Frontal cortex (tissue), 4 donors: ENCODE measurements around the gene ARHGAP4. TPM values are rescaled to one million over a fixed set of nuclear protein-coding genes. Genes with fewer than 3 reads are reported as not detected.
A peak's percentile ranks its signal among the peaks of the same experiment; 100 is the strongest.

Source experiments
- DNase-seq, 2 donors: peaks; one replicate each; pipeline ENCODE4 v3.0.0; 2012; ENCODE audit warnings: low spot score in 2 of 2
- FAIRE-seq: peaks from 2 replicates; lab custom pipeline; 2012; peaks lifted over from hg19 to GRCh38; lab: Jason Lieb, UNC
- total RNA-seq: library from RNA; depleted of rRNA; stranded (reverse); fragments of >200 nt; gene quantifications from one replicate; pipeline ENCODE4 v1.2.3, GENCODE V29; 2014
- donor health status: control.
- donor health status: control.
- donor health status: control.

ARHGAP4 gene
- total RNA-seq, 1 donor from 2014 or later, result 5.7 TPM

DNA sequence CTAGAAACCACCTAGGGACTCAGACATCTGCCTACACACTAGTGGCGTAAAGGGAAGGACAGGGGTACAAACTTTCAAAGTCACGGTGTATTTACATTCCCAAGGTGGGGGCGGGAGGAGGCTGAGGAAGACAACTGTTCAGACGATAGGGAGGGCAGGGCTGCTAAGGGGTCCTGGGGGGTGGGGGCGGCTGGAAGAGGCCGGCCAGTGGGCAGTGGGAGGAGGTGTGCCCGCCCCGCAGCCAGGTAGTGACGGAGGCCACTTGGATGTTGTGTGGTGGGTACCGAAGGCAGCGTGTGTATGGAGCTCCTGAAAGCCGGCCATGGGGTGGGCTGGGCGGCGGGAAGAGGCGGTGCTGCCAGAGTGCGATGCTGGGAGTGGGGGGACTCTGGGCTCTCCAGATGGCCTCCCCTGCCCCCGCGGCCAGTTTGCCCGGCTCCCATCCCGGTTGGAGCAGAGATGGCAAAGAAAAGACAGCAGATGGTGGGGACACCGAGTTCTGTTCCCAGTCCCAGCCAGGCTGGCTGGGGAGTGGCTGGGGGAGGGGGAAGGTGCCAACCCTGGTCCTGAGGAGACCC lies 64.2 kb downstream of the ARHGAP4 start:
- DNase-seq, result peak in 1 of 2 donors; percentile 7
- no peak for FAIRE-seq

GRCh38 chrX:153861151-153861550 lies 64.9 kb downstream of the ARHGAP4 start:
- FAIRE-seq, result no peak
- DNase-seq, result no peak

Other genes starting within 250 kb of the ARHGAP4 start
- gene SLC6A8, start 238.3 kb downstream of the ARHGAP4 start, total RNA-seq, result 12.2 TPM
- gene BCAP31, start 201.9 kb downstream of the ARHGAP4 start, total RNA-seq, result 57.5 TPM
- gene ABCD1, start 201.4 kb downstream of the ARHGAP4 start, total RNA-seq, result 3.7 TPM
- gene PLXNB3, start 162.0 kb downstream of the ARHGAP4 start, total RNA-seq, result 0.82 TPM
- under 0.01 TPM for gene SRPK3, start 145.2 kb downstream of the ARHGAP4 start, total RNA-seq
- 49.7 TPM for gene IDH3G, start 131.9 kb downstream of the ARHGAP4 start, total RNA-seq
- 84.4 TPM for gene SSR4, start 131.6 kb downstream of the ARHGAP4 start, total RNA-seq
- gene PDZD4, start 95.7 kb downstream of the ARHGAP4 start, total RNA-seq, result 165 TPM
- 101 TPM for gene L1CAM, start 40.1 kb downstream of the ARHGAP4 start, total RNA-seq
- not detected for gene AVPR2, start 21.6 kb downstream of the ARHGAP4 start, total RNA-seq
- 21.6 TPM for gene NAA10, start 8.8 kb upstream of the ARHGAP4 start, total RNA-seq
- 2.4 TPM for gene RENBP, start 18.4 kb upstream of the ARHGAP4 start, total RNA-seq
- gene HCFC1, start 45.6 kb upstream of the ARHGAP4 start, total RNA-seq, result 9.4 TPM
- gene TMEM187, start 46.5 kb upstream of the ARHGAP4 start, total RNA-seq, result 1.6 TPM
- 6.9 TPM for gene IRAK1, start 93.6 kb upstream of the ARHGAP4 start, total RNA-seq
- 21.2 TPM for gene MECP2, start 171.5 kb upstream of the ARHGAP4 start, total RNA-seq
- gene OPN1LW, start 218.0 kb upstream of the ARHGAP4 start, total RNA-seq, result not detected